Esophagus (tissue), 2 donors: ENCODE measurements around the gene GABPA. TPM values are rescaled to one million over a fixed set of nuclear protein-coding genes. Genes with fewer than 3 reads are reported as not detected.

Source experiments
- H3K27ac ChIP-seq, 2 donors: one replicate each; pipeline ENCODE4 v1.5.1; 2013; ENCODE audit warnings: low read depth in 2 of 2, mild to moderate bottlenecking in 2 of 2, inconsistent platforms in 1 of 2, low read length in 1 of 2, moderate library complexity in 1 of 2
- H3K27me3 ChIP-seq, 2 donors: one replicate each; pipeline ENCODE4 v1.6.1; 2013; ENCODE audit warnings: low read length in 2 of 2, control low read depth in 1 of 2, mild to moderate bottlenecking in 1 of 2; ENCODE audit not compliant: insufficient read depth in 2 of 2, control insufficient read depth in 1 of 2
- H3K36me3 ChIP-seq, 2 donors: one replicate each; pipeline ENCODE4 v1.6.1; 2013; ENCODE audit warnings: low read length in 1 of 2; ENCODE audit not compliant: control insufficient read depth in 2 of 2, insufficient read depth in 2 of 2
- H3K4me1 ChIP-seq, 2 donors: one replicate each; pipeline ENCODE4 v1.6.1; 2013; ENCODE audit warnings: low read length in 1 of 2; ENCODE audit not compliant: control insufficient read depth in 2 of 2, insufficient read depth in 2 of 2
- H3K4me3 ChIP-seq, 2 donors: one replicate each; pipeline ENCODE4 v1.5.1; 2013; ENCODE audit warnings: low read length in 2 of 2, mild to moderate bottlenecking in 2 of 2, low read depth in 1 of 2, moderate library complexity in 1 of 2
- H3K9me3 ChIP-seq, 2 donors: one replicate each; pipeline ENCODE4 v1.6.1; 2013; ENCODE audit warnings: mild to moderate bottlenecking in 2 of 2, low read depth in 1 of 2, low read length in 1 of 2, moderate library complexity in 1 of 2; ENCODE audit not compliant: control insufficient read depth in 2 of 2, insufficient read depth in 1 of 2
- WGBS, 2 donors: extraction: QIAGEN DNeasy Blood & Tissue Kit; methylation state at CpG; one replicate each; pipeline ENCODE4 v1.1.7; 2013; 5-methylcytosine and 5-hydroxymethylcytosine counted together
- polyA plus RNA-seq, 2 donors: library from polyadenylated mRNA; stranded (reverse); fragments of 200-250 nt; gene quantifications; one replicate each; pipeline ENCODE4 v1.2.3, GENCODE V29; 2013
- donor health status: healthy with polysubstance abuse.
- donor health status: Bipolar disorder and iron deficiency.

GABPA gene
- polyA plus RNA-seq, 2 donors = 5.8 to 6.4 TPM

DNA sequence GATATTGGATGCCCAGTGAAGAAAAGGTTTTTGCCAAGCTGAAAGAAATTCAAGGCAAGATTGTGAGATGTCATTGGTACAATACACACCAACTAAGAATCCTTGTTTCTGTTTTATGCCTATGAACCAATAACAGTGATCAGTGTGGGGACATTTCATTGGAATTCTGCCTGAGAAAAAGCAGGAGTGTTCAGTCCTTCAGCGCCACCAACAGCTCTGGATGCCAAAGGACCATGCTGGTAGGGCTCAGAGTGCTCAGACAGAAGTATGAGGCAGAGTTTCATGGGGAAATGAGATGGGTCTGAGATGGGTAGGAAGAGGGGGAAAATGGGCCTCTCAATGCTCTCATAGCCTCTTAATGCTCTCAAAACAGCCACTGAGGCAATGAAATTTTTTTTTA lies 56.5 kb downstream of the GABPA start:
- Histone ChIP-seq H3K27ac (no peak overlapping the region), H3K36me3 (no peaks in the 10 kb centered on the region), H3K4me3 (no peak overlapping the region), H3K9me3 (no peaks in the 10 kb centered on the region), H3K4me1 (no peaks in the 10 kb centered on the region), H3K27me3 (no peaks in the 10 kb centered on the region)
- 92 to 93% methylated on average over 1 of the region's 1 CpG for WGBS, 2 donors

GRCh38 chr21:25801217-25802014 lies 66.6 kb downstream of the GABPA start:
- H3K36me3 ChIP-seq = no peaks in the 10 kb centered on the region
- H3K4me1 ChIP-seq = no peaks in the 10 kb centered on the region
- no peak overlapping the region for H3K27ac ChIP-seq
- H3K27me3 ChIP-seq = no peaks in the 10 kb centered on the region
- H3K9me3 ChIP-seq = no peaks in the 10 kb centered on the region
- 40 to 41% methylated on average over 20 of the region's 20 CpGs for WGBS, 2 donors
- H3K4me3 ChIP-seq = no peak overlapping the region

- H3K4me1 ChIP-seq = no peaks in the 10 kb centered on the region
- no peaks in the 10 kb centered on the region for H3K9me3 ChIP-seq
- H3K27ac ChIP-seq = no peak overlapping the region
- no peaks in the 10 kb centered on the region for H3K27me3 ChIP-seq
- WGBS, 2 donors = 59 to 67% methylated on average over 4 of the region's 4 CpGs
- no peaks in the 10 kb centered on the region for H3K36me3 ChIP-seq
- no peak overlapping the region for H3K4me3 ChIP-seq
Measured at GRCh38 chr21:25806060-25806459, 71.3 kb downstream of the GABPA start.

- Histone ChIP-seq H3K9me3 (no peaks in the 10 kb centered on the region), H3K4me3 (no peak overlapping the region), H3K36me3 (no peaks in the 10 kb centered on the region), H3K27me3 (no peaks in the 10 kb centered on the region), H3K27ac (no peak overlapping the region), H3K4me1 (no peaks in the 10 kb centered on the region)
- 76 to 78% methylated on average over 6 of the region's 6 CpGs for WGBS, 2 donors
Measured at GRCh38 chr21:25807191-25807590, 72.4 kb downstream of the GABPA start.

DNA sequence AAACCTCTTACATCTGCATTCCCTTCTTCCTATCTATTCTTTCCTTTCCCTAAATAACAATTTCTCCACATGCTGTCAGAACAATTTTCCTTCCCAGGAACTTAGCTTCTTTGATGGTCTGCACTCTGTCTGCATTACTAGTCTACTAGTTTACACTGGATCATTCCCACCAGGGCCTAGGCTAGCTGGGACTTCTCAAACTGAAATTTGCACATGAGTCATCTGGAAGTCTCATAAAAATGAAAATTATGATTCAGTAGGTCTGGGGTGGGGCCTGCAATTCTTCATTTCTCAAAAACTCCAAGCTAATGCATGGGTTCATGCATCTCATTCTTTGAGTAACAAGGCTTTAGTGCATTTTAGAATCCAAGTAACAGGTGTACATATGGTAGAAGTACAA lies 74.2 kb downstream of the GABPA start:
- H3K36me3 ChIP-seq = no peaks in the 10 kb centered on the region
- H3K27me3 ChIP-seq = no peaks in the 10 kb centered on the region
- H3K27ac ChIP-seq = no peak overlapping the region
- H3K9me3 ChIP-seq = no peaks in the 10 kb centered on the region
- H3K4me3 ChIP-seq = no peak overlapping the region
- no peaks in the 10 kb centered on the region for H3K4me1 ChIP-seq

DNA sequence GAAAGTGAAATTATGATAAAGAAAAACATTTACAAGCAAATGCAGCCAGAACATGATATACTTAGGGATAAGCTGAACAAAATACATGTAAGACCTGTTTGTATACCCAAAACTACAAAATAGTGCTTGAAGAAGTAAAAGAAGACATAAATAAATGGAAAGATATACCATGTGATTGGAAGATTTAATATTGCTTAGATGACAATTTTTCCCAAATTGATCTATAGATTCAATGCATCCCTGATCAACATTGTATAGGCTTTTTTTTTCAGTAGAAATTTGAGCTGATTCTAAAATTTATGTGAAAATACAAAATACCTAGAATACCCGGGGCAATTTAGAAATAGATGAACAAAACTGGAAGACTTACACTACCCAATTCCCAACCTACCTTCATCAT lies 76.4 kb downstream of the GABPA start:
- Histone ChIP-seq H3K36me3 (no peaks in the 10 kb centered on the region), H3K27ac (no peak overlapping the region), H3K9me3 (no peaks in the 10 kb centered on the region), H3K27me3 (no peaks in the 10 kb centered on the region), H3K4me3 (no peak overlapping the region), H3K4me1 (no peaks in the 10 kb centered on the region)
- 88 to 90% methylated on average over 1 of the region's 1 CpG for WGBS, 2 donors

DNA sequence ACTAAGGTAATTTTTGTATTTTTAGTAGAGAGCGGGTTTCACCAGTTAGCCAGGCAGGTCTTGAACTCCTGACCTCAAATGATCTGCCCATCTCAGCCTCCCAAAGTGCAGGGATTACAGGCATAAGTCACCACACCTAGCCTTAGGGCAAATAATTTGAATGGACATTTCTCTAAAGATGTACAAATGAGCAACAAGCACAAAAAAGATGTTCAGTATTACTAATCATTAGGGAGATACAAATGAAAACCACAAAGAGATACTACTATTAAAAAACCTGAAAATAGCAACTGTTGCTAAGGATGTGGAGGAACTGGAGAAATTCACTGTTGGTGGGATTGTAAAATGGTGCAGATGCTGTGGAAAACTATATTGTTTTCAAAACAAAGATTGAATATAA lies 79.1 kb downstream of the GABPA start:
- H3K9me3 ChIP-seq = no peaks in the 10 kb centered on the region
- no peaks in the 10 kb centered on the region for H3K27me3 ChIP-seq
- no peak overlapping the region for H3K4me3 ChIP-seq
- 82 to 93% methylated on average over 1 of the region's 1 CpG for WGBS, 2 donors
- no peaks in the 10 kb centered on the region for H3K4me1 ChIP-seq
- H3K36me3 ChIP-seq = no peaks in the 10 kb centered on the region
- H3K27ac ChIP-seq = no peak overlapping the region

DNA sequence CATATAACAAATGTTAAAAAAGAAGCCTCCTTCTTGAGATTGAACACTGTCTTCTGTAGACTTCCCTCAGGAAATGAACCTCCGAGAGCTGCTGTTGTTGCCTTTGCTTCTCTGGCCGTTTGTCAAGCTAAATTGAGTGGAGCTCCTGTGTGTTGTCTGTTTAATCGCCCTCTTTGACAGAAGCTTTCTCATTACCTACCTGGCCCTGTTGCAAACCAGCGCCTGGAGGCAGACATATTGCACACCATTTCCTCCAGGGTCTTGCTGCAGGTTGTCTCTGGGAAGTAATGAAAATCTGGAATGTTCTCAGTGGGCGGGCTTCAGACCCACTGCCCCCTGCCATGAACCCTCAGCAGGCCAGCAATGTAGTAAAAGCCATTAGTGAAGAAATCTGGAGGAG lies 83.3 kb downstream of the GABPA start:
- WGBS, 2 donors = 58 to 64% methylated on average over 5 of the region's 5 CpGs
- no peaks in the 10 kb centered on the region for H3K4me1 ChIP-seq

GRCh38 chr21:25818551-25818950 lies 83.8 kb downstream of the GABPA start:
- Histone ChIP-seq H3K9me3 (no peaks in the 10 kb centered on the region), H3K27ac (no peak overlapping the region), H3K27me3 (no peaks in the 10 kb centered on the region), H3K36me3 (no peaks in the 10 kb centered on the region), H3K4me3 (no peak overlapping the region), H3K4me1 (no peaks in the 10 kb centered on the region)
- WGBS, 2 donors = 57 to 62% methylated on average over 1 of the region's 1 CpG

More for the DNA sequence above, 83.3 kb downstream of the GABPA start:
- Histone ChIP-seq H3K27me3 (no peaks in the 10 kb centered on the region), H3K27ac (no peak overlapping the region), H3K9me3 (no peaks in the 10 kb centered on the region), H3K4me3 (no peak overlapping the region), H3K36me3 (no peaks in the 10 kb centered on the region)
